Measurements from ENCODE around the gene ASB14.
"Not testable (repeated sequence)": the region's sequence is repeated elsewhere in the genome, so short reads cannot be mapped to it uniquely, and the experiment has no call there.

ASB14 gene
- long read RNA-seq, donor 1 = 0 reads
- long read RNA-seq, donor 2, partial matches to known transcripts = 5 of 5 reads
- long read RNA-seq, donor 2, other reads (novel, unspliced or antisense) = 0 of 5 reads
- long read RNA-seq, donor 3 = 0 reads
- long read RNA-seq, donor 4 = 0 reads
- long read RNA-seq, donor 5 = 0 reads
- long read RNA-seq, donor 6, partial matches to known transcripts = 20 of 20 reads
- long read RNA-seq, donor 6, other reads (novel, unspliced or antisense) = 0 of 20 reads
- long read RNA-seq, donor 7 = 0 reads
- long read RNA-seq, donor 8 = 0 reads

DNA sequence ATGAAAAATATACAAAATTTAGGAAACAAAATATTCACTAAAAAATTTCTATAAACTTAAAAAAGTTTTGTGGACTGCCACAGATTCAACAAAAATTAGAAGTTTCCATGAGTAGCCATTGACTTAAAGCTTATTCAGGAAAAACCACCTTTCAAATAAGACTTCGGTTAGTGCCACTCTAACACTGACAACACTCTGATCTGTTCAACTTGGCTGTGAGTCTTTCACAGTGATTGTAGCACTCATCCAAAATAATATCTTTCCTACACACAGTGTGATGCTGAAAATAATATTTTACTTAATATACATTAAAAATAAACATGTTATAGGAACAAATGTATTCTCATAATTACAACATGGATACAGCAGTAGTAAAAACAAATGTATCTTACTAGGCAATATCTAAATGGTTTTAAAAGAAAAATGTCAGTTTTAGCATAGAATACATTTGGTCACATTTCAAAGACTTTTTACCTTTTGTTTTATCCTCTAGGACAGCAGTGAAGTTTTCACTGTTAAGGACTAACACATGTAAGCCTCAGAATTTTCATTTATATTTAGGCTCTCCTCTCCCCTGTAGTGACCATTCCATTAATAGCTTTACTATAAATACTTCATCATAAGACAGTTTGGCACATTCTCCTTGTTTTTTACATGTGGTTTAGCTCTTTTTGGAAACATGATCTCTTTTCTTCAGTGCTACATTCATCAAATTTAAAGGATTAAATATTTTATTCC is at the start of gene ASB14:
Gene ASB14, minus strand, starts transcription at position 527 of the 738 bp plus-strand sequence. CDS start 652 bp downstream, outside the sequence.
- no peak for DNase-seq

DNA sequence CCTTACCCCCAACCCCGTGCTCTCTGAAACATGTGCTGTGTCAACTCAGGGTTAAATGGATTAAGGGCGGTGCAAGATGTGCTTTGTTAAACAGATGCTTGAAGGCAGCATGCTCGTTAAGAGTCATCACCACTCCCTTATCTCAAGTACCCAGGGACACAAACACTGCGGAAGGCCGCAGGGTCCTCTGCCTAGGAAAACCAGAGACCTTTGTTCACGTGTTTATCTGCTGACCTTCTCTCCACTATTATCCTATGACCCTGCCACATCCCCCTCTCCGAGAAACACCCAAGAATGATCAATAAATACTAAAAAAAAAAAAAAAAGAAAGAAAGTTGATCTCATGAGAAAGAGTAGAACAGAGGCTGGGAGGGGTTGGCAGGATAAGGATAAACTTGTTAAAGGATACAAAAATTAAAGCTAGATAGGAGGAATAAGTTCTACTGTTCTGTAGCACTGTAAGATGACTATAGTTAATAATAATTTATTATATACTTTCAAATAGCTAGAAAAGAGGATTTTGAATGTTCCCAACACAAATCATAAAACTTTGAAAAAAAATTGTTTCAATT is 46.7 kb upstream of the ASB14 start:
- not testable (repeated sequence) for DNase-seq

DNA sequence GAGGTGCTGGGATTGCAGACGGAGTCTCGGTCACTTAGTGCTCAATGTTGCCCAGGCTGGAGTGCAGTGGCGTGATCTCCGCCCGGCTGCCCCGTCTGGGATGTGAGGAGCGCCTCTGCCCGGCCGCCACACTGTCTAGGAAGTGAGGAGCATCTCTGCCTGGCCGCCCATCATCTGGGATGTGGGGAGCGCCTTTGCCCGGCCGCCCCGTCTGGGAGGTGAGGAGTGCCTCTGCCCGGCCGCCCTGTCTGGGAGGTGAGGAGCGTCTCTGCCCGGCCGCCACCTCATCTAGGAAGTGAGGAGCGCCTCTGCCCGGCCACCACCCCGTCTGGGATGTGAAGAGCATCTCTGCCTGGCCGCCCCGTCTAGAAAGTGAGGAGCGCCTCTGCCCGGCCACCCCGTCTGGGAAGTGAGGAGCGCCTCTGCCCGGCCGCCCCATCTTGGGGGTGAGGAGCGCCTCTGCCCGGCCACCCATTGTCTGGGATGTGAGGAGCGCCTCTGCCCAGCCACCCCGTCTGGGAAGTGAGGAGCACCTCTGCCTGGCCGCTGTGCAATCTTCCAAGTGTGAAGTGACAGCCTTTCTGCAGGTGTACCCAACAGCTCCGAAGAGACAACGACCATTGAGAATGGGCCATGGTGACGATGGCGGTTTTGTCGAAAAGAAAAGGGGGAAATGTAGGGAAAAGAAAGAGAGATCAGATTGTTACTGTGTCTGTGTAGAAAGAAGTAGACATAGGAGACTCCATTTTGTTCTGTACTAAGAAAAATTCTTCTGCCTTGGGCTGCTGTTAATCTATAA is 46.0 kb upstream of the ASB14 start:
- not testable (repeated sequence) for DNase-seq

DNA sequence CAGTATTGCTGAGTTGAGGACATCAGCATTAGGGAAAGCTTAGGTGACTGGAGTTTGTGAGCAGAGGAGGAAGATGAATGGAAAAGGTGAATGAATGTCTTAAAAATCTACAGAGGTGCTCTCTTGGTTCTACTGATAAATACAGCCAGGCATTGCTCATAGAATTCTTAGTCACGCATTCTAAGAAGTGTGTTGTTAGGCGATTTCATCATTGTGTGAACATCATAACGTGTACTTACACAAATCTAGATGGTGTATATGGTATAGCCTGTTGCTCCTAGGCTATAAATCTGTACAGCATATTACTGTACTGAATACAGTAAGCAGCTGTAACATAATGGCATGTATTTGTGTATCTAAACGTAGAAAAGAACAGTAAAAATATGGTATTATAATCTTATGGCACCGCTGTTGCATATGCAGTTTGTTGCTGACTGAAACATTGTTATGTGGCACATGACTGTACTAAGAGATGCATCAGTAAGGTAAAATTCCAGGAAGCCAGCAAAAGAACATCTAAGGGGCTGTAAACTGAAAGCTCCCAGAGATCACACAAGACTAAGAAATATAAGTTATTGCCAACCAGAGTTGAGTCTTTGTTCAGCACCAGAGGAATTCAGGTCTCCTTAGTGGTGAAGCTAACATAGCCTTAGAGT is 42.9 kb upstream of the ASB14 start:
- no peak for DNase-seq

DNA sequence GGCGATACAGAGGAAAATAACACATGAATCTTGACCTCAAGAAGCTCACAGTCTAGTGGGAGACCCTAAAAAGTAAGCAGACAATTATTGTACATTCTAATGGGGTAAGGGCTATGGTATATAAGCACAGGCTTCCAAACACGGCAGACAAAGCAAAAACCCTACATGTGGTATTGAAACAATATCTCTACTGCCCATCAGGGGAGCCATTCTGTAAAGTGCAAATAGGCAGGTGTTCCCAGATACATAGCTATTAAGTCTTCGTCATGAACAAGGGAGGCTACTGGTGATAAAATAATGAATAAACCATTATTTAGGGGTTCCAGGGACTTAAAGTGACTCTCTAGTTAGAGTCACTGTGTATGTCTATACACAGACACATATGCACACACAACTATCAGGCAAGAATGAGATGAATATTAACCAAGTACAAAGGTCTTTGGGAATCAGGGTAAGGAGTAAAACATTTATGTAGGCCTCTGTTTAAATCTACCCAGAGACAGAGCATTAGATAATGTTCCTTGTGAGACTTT is 38.7 kb upstream of the ASB14 start:
- DNase-seq = no peak

DNA sequence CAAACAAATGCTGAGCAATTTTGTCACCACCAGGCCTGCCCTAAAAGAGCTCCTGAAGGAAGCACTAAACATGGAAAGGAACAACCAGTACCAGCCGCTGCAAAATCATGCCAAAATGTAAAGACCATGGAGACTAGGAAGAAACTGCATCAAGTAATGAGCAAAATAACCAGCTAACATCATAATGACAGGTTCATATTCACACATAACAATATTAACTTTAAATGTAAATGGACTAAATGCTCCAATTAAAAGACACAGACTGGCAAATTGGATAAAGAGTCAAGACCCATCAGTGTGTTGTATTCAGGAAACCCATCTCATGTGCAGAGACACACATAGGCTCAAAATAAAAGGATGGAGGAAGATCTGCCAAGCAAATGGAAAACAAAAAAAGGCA is 34.0 kb upstream of the ASB14 start:
- not testable (repeated sequence) for DNase-seq

DNA sequence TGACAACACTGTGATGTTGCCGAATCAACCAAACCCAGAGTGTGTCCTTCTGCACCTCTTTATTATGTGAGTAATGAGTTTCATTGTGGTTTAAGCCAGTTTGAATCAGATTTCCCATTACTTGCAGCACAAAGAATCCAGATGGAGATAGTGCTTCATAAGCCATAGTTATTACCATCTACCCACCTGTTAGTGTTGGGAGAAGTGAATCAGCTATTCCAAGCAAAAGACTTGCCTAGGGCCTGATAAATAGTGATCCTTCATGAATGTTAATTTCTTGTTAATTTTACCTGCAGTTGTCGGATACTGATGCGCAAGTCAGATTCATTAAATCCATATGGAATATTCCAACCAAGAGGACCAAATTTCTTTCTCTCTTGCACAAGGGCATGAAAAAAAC is 21.7 kb upstream of the ASB14 start:
- no peak for DNase-seq

DNA sequence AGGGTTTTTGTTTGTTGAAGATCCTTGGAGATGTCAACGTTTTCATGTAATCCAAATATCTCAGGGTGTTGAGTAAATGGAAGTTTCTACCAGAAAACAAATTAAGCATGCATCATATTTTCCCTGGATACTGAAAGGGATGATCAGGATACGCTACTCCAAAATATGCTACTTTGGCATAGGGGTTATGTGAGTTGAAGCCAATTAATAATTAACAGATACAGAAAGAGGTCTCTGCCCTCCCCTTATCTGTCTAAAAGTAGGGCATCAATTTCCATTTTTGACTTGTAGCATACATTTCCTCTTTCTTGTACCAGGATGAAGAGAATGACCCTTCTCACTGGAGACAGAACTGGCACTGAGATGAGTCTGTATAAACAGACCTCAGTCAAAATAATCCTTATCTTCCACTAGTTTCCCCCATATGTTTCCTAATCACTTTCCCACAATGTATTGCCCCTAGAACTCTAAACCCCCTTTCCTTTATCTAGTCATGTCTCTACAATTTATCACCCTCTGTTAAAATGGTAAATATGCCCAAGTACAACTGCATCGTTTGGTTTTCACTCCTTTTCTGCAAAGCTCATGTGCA is 17.4 kb upstream of the ASB14 start:
- DNase-seq = no peak

DNA sequence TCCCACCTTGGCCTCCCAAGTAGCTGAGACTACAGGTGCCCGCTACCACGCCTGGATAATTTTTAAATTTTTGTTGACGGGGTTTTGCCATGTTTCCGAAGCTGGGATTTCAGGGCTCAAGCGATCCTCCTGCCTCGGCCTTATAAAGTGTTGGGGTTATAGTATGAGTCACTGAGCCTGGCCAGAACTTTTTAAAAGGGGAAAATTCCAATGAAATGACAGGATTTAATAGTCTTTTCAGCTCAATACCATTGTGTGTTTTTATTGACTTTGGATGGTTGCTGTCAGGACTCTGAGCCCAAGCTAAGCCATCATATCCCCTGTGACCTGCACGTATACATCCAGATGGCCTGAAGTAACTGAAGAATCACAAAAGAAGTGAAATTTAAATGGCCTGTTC is 11.0 kb upstream of the ASB14 start:
- not testable (repeated sequence) for DNase-seq

DNA sequence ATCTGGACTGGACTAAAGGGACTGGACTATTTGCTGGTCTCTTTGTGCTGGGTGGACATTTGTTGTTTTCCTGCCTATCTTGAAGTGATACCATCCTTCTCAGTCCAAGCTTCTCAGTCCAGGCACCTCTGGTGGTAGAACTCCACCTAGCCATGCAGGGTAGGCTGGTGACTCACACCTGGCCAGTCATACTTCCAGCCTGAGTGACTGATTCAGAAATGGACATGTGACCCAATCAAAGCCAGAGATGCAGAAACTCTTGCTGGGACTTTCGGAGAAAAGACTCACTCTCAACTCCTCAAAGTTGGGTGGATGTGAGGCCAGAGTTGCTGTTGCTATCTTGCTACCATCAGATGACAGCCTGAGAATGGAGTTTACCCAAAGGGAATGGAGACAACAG is 5.6 kb upstream of the ASB14 start:
- DNase-seq = no peak

DNA sequence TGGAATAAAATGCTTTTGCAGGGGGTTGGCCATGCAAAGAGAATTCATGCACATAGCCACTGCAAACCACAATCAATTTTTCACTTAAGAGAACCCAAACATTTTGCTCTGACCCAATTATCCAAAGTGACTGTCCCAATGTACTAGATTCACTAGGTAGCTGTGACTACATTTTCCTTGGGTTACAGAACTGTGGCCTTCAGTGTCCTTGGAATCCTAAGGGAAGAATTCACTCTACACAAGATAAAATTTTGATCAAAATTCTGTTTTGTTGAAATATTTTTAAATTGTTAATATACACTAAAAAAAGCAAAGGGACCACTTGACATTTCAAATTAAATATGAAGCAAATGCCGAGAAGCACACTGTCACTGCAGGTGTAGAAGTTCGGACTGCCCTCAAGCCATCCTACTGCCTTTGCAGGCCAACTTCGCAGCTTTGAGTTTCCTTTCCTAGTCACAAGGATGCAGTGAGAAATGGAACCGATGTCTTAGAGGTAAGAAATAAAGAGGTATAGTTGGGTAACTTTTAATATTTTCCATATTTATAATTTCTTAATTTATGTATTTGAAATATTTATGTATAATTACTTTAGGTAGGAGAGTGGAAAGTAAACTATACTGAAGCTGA is 527 bp upstream of the ASB14 start:
- DNase-seq = no peak

DNA sequence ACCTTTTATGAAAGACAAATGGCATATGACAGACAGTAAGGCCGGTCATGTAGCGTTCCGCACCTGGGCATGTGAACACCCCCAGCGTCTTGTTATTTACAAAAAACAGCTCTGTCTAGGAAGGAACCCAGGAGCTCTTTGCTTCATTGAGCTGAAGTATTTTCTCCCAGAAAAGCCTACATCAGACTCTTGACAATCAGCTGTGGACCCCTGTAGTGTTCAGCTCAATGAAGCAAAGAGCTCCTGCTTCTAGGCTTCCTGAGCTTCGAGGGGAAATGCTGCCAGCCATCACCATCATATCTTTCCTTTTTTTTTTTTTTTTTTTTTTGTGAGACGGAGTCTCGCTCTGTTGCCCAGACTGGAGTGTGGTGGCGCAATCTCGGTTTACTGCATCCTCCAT is 4.1 kb downstream of the ASB14 start:
- DNase-seq = no peak

DNA sequence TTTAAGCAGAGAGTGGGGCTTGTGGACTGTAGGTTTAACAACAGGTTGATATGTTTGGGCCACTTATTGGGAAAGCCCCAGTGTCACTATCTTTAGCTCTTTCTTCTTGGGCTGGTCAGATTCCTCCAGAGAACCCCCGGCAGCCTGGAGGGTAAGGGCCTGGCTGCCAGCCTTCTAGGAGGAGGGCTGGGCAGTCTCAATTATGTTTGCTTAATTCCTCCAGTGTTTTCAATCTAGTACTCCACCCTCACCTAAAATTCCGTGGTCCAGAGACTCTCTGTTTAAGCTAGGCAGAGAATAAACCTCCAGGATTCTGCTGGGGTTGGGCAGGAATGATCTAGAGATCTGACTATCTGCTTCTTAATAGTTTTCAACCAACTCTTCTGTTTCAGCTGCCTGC is 5.3 kb downstream of the ASB14 start:
- DNase-seq = no peak

DNA sequence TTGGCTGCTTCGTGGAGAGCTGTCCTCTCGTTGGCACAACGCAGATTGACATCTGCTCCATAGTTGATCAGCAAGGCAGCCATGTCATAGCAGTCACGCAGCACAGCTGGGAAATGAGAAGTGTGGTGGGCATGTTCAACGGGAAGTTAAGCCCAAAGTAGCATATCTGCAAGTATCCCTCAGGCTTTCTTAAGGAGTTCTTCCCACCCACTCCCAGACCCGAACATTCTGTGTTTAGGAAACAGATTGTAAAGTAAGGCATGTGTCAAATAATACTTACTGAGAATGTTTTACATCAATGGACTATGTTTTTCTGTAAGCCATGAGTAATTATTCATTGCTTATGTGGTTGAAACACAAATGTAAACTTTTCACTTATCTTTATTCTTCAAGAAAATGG is 9.2 kb downstream of the ASB14 start:
- no peak for DNase-seq

DNA sequence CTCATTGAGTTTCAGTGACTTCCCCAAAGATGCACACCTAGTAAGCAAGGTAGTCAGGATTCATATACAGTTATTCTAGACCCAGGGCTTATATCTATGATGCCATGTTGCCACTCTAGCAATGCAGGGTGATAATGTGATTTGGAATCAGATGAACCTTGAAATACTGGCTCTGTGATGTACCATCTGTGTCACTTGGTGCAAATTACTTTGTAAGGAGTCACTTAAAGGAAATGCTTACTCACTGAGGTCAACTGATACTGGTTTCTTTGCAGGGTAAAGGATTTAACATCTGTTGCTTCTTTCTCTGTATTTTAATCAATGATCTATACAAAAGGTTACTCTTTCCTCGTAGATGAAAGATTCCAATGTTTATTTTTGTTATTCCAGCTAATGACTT is 10.8 kb downstream of the ASB14 start:
- no peak for DNase-seq

DNA sequence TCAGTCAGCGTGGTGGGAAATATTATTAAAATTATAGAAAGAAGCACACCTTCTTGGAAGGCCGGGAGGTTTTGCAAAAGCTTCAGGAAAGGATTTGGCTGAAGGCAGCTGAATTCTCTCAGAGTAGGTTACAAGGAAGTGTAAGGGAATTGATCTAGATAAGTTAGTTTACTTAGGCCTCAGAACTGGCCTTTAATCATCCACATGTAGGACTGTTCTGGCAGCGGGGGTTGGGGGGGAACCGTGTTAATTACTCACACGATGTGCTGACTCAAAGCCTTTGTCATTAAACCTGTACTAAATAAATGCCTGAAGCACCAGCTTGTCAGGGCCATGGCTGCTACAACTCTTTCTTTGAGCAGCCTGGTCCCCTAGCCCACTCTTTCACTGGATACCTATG is 12.8 kb downstream of the ASB14 start:
- no peak for DNase-seq

DNA sequence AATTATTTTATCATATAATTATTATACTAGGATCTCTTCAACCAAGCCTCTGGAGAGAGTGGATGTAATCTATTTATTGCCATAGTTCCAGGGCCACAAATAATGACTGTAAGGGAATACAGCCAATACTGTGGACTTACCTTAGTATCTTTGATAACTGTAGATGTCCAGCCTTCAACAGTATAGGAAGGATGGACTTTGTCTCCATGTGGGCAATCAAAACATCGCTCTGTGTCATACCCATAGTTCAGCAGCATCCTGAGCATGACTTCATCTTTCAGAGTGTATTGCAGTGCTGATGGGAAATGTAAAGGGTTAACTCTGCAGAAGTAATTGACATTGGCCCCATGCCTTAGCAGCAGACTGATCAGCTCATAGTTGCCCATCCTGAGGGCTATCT is 14.2 kb downstream of the ASB14 start:
- no peak for DNase-seq

DNA sequence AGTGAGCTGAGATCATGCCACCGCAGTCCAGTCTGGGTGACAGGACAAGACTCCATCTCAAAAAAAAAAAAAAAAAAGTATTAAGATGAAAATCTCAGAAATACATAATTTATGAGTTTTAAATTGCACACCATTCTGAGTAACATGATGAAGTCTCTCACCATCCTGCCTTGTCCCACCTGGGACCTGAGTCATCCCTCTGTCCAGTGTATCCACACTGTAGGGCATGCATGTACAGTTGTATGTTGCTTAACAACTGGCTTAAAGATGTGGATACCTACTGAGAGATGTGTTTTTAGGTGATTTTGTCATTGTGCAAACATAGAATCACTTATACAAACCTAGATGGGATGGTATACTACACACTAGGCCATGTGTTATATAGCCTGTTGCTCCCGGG is 17.1 kb downstream of the ASB14 start:
- no peak for DNase-seq

DNA sequence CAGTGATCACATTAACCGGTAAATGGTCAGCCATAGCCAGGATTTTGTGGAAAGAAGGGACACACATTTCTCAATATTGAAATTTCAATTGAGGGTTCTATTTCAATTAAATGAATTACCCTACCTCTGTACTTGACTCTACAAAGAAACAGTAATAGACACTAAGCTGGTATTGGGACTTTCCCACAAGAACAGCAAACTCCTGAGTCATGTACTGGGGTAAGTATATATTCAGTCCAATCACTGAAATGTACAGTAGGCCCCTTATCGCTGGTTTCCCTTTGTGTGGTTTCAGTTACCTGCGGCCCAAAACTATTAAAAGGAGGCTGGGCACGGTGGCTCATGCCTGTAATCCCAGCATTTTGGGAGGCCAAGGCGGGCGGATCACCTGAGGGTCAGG is 17.6 kb downstream of the ASB14 start:
- no peak for DNase-seq

DNA sequence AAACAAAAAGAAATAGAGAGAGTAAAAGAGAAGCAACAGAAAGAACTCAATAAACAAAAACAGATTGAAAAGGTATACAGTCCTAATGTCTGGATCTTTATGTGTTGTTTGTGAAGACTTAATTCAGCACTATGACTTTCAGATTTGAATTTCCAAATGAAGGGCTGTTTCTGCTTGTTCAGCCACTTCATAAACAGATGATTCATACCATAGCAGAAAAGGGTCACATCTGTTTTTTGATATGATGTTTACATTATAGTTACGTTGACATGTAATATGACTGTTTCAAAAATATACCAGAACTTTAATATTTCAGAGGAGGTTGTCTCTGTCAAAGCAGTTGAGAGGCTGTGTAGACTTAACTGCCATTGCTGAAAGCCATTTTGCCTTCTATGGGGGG is 24.1 kb downstream of the ASB14 start:
- DNase-seq = no peak

DNA sequence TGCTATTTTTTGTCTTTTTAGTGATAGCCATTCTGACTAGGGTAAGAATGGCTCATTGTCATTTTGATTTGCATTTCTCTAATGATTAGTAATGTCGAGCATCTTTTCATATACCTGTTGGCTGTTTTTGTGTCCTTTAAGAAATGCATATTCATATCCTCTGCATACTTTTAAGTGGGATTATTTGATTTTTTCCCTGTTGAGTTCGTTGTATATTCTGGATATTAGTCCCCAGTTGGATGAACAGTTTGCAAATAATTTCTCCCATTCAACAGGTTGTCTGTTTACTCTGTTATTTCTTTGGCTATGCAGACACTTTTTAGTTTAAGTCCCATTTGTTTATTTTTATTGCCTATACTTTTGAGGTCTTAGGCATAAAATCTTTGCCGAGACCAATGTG is 30.6 kb downstream of the ASB14 start:
- no peak for DNase-seq

All from right kidney (tissue), 9 donors.